Loucy (cell line): Measurements from ENCODE around the gene HDGFL2.

Source experiments
- H2AFZ ChIP-seq: fragments of 200-600 bp; sonication (generic); 2 replicates; pipeline ENCODE4 v1.6.0; 2016; ENCODE audit warnings: antibody characterized with exemption, mild to moderate bottlenecking, low read length, moderate library complexity
- H3F3A ChIP-seq: fragments of 200-600 bp; 2 replicates; pipeline ENCODE4 v1.6.0; 2016; ENCODE audit warnings: antibody characterized with exemption, low read depth, mild to moderate bottlenecking
- H3K27me3 ChIP-seq: fragments of 200-600 bp; sonication (generic); 2 replicates; pipeline ENCODE4 v1.6.1; 2014; ENCODE audit warnings: low read length, mild to moderate bottlenecking; ENCODE audit not compliant: insufficient read depth, poor library complexity, severe bottlenecking
- H3K36me3 ChIP-seq: fragments of 200-600 bp; sonication (generic); 2 replicates; pipeline ENCODE4 v1.6.1; 2016; ENCODE audit warnings: low read length; ENCODE audit not compliant: insufficient read depth
- H3K4me1 ChIP-seq: fragments of 200-600 bp; sonication (generic); 2 replicates; pipeline ENCODE4 v1.5.1; 2014; ENCODE audit warnings: low read length, mild to moderate bottlenecking; ENCODE audit not compliant: insufficient read depth, poor library complexity, severe bottlenecking
- H3K4me2 ChIP-seq: fragments of 200-600 bp; sonication (generic); 2 replicates; pipeline ENCODE4 v1.6.0; 2014; ENCODE audit warnings: antibody characterized with exemption, low read length, low read depth, mild to moderate bottlenecking; ENCODE audit not compliant: poor library complexity, severe bottlenecking
- H3K4me3 ChIP-seq: fragments of 200-600 bp; sonication (generic); 2 replicates; pipeline ENCODE4 v1.5.1; 2014; ENCODE audit warnings: low read length, mild to moderate bottlenecking, mixed read lengths; ENCODE audit not compliant: poor library complexity, severe bottlenecking
- H3K79me2 ChIP-seq: fragments of 200-600 bp; sonication (generic); 2 replicates; pipeline ENCODE4 v1.6.1; 2014; ENCODE audit warnings: low read length; ENCODE audit not compliant: insufficient read depth
- H3K9ac ChIP-seq: fragments of 200-600 bp; sonication (generic); 2 replicates; pipeline ENCODE4 v1.6.0; 2014; ENCODE audit warnings: mild to moderate bottlenecking, low read depth, low read length, moderate library complexity; ENCODE audit not compliant: poor library complexity, severe bottlenecking
- H3K9me2 ChIP-seq: fragments of 200-600 bp; sonication (generic); replicated peaks from 2 replicates; pipeline ENCODE4 v1.6.1; 2016; ENCODE audit warnings: low read depth, low read length, mixed read lengths
- H3K9me3 ChIP-seq: fragments of 200-600 bp; sonication (generic); 2 replicates; pipeline ENCODE4 v1.6.1; 2014; ENCODE audit warnings: mild to moderate bottlenecking, antibody characterized with exemption, low read length, low read depth; ENCODE audit not compliant: insufficient read depth
- H4K20me1 ChIP-seq: fragments of 200-600 bp; sonication (generic); 2 replicates; pipeline ENCODE4 v1.6.0; 2014; ENCODE audit warnings: antibody characterized with exemption, low read length, mild to moderate bottlenecking; ENCODE audit not compliant: insufficient read depth, poor library complexity, severe bottlenecking
- EZH2phosphoT487 ChIP-seq: fragments of 200-600 bp; IDR thresholded peaks from 2 replicates; pipeline ENCODE4 v1.6.1; 2018; ENCODE audit warnings: antibody characterized with exemption, mild to moderate bottlenecking, moderate library complexity, borderline replicate concordance
- TF ChIP-seq, protein P1 (sequence below): fragments of 200-600 bp; sonication (generic); conservative IDR thresholded peaks from 2 replicates; pipeline ENCODE4 v1.5.1; 2014; ENCODE audit warnings: mild to moderate bottlenecking, antibody characterized with exemption, low read length

HDGFL2 gene

DNA sequence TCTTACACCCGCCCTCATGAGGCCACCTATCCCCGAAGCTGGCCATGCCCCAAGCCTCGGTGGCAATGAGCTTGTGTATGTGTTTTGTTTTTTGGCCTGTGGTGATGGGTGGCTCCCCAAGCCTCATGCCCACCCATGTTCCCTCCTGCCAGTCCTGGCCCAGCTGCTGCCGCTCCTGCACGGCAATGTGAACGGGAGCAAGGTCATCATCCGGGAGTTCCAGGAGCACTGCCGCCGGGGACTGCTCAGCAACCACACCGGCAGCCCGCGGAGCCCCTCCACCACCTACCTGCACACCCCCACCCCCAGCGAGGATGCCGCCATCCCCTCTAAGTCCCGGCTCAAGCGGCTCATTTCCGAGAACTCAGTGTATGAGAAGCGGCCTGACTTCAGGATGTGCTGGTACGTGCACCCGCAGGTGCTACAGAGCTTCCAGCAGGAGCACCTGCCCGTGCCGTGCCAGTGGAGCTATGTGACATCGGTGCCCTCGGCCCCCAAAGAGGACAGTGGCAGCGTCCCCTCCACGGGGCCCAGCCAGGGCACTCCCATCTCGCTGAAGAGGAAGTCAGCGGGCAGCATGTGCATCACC lies 39.1 kb upstream of the HDGFL2 start:
- no peak overlapping the region for H3K9ac ChIP-seq
- no peak overlapping the region for H3K4me2 ChIP-seq
- no peak overlapping the region for H3K4me3 ChIP-seq
- no peaks in the 10 kb centered on the region for H3K79me2 ChIP-seq
- no peaks in the 10 kb centered on the region for H3F3A ChIP-seq
- peaks cover 87% of the 10 kb centered on the region; the same call in 1 of the 2 replicates for H3K36me3 ChIP-seq
- H3K9me2 ChIP-seq = no peaks in the 10 kb centered on the region
- H3K4me1 ChIP-seq = no peaks in the 10 kb centered on the region
- no peaks in the 10 kb centered on the region for H3K27me3 ChIP-seq
- no peaks in the 10 kb centered on the region for H3K9me3 ChIP-seq
- TF ChIP-seq, protein P1, sequence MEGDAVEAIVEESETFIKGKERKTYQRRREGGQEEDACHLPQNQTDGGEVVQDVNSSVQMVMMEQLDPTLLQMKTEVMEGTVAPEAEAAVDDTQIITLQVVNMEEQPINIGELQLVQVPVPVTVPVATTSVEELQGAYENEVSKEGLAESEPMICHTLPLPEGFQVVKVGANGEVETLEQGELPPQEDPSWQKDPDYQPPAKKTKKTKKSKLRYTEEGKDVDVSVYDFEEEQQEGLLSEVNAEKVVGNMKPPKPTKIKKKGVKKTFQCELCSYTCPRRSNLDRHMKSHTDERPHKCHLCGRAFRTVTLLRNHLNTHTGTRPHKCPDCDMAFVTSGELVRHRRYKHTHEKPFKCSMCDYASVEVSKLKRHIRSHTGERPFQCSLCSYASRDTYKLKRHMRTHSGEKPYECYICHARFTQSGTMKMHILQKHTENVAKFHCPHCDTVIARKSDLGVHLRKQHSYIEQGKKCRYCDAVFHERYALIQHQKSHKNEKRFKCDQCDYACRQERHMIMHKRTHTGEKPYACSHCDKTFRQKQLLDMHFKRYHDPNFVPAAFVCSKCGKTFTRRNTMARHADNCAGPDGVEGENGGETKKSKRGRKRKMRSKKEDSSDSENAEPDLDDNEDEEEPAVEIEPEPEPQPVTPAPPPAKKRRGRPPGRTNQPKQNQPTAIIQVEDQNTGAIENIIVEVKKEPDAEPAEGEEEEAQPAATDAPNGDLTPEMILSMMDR = no peak
- TF ChIP-seq EZH2phosphoT487 = no peak
- H4K20me1 ChIP-seq = no peaks in the 10 kb centered on the region
- no peak overlapping the region for H2AFZ ChIP-seq

DNA sequence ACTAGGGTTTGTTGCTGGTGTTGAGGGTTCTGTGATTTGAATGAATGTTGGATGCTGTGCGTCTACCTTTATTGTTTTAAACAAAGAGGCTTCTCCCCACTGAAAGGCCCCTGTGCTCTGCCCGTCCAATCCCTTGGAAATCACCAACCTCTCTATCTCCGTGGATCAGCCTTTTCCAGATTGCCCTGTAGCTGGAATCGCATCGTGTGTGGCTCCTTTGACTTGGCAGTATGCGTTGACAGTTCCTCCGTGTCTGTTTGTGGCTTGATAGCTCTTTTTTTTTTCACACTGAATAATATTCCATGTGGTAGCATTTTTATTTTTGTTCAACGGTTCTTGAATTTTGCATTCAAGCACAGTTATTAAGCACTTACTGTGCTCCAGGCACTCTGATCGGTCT lies 37.7 kb upstream of the HDGFL2 start:
- no peaks in the 10 kb centered on the region for H3K9me2 ChIP-seq
- H3K27me3 ChIP-seq = no peaks in the 10 kb centered on the region
- no peaks in the 10 kb centered on the region for H3K79me2 ChIP-seq
- no peaks in the 10 kb centered on the region for H3K9me3 ChIP-seq
- no peaks in the 10 kb centered on the region for H3F3A ChIP-seq
- no peak overlapping the region for H3K9ac ChIP-seq
- H3K4me1 ChIP-seq = no peaks in the 10 kb centered on the region
- H2AFZ ChIP-seq = no peak overlapping the region
- H3K36me3 ChIP-seq = peaks cover 81% of the 10 kb centered on the region; the same call in 1 of the 2 replicates
- no peak overlapping the region for H3K4me2 ChIP-seq
- no peak for TF ChIP-seq EZH2phosphoT487
- TF ChIP-seq, protein P1 = no peak
- H3K4me3 ChIP-seq = no peak overlapping the region
- H4K20me1 ChIP-seq = no peaks in the 10 kb centered on the region

DNA sequence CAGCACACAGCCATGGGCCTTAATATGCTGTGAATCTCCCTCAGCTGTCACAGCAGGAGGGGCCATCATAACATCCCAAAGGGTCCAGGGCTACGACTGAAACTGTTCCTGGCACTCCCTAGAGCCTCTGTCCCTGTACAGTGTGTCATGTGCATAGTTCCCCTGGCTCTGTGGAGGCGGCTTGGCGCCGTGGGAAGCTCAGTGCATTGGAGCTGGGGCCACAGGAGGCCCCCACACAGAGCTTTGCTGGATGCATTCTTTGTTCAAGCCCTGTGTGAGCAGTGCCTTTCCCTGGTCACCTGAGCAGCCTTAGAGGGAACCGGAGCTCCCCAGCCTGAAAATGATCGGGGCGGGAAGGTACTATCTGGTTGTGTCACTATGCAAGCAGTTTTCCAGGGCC lies 35.9 kb upstream of the HDGFL2 start:
- H3K4me1 ChIP-seq = no peaks in the 10 kb centered on the region
- no peaks in the 10 kb centered on the region for H3K9me3 ChIP-seq
- H2AFZ ChIP-seq = no peak overlapping the region
- no peaks in the 10 kb centered on the region for H3K79me2 ChIP-seq
- no peak overlapping the region for H3K4me2 ChIP-seq
- TF ChIP-seq, protein P1 = no peak
- TF ChIP-seq EZH2phosphoT487 = no peak
- no peak overlapping the region for H3K9ac ChIP-seq
- no peak overlapping the region for H3K4me3 ChIP-seq
- H3K36me3 ChIP-seq = peaks cover 76% of the 10 kb centered on the region; the same call in 1 of the 2 replicates
- no peaks in the 10 kb centered on the region for H4K20me1 ChIP-seq
- H3K9me2 ChIP-seq = no peaks in the 10 kb centered on the region
- H3F3A ChIP-seq = no peaks in the 10 kb centered on the region
- no peaks in the 10 kb centered on the region for H3K27me3 ChIP-seq
